ENCODE data around the gene SAMD4A.

- TF ChIP-seq, protein P1, sequence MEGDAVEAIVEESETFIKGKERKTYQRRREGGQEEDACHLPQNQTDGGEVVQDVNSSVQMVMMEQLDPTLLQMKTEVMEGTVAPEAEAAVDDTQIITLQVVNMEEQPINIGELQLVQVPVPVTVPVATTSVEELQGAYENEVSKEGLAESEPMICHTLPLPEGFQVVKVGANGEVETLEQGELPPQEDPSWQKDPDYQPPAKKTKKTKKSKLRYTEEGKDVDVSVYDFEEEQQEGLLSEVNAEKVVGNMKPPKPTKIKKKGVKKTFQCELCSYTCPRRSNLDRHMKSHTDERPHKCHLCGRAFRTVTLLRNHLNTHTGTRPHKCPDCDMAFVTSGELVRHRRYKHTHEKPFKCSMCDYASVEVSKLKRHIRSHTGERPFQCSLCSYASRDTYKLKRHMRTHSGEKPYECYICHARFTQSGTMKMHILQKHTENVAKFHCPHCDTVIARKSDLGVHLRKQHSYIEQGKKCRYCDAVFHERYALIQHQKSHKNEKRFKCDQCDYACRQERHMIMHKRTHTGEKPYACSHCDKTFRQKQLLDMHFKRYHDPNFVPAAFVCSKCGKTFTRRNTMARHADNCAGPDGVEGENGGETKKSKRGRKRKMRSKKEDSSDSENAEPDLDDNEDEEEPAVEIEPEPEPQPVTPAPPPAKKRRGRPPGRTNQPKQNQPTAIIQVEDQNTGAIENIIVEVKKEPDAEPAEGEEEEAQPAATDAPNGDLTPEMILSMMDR (IDR thresholded peaks at IDR 0.05), result no peak
- TF ChIP-seq POLR2A (IDR thresholded peaks at IDR 0.05), result no peak
- no peak for TF ChIP-seq EP300 (IDR thresholded peaks at IDR 0.05)
Observed at GRCh38 chr14:54562334-54562733, 4.6 kb upstream of the SAMD4A start.

All from tibial nerve (tissue), 4 donors.